ENCODE data around the gene HIVEP2. TPM values are rescaled to one million over a fixed set of nuclear protein-coding genes. Genes with fewer than 3 reads are reported as not detected.
A peak's percentile ranks its signal among the peaks of the same experiment; 100 is the strongest.

Gene HIVEP2
- polyA plus RNA-seq, 1 donor from 2014 or later, result 5.9 TPM

DNA sequence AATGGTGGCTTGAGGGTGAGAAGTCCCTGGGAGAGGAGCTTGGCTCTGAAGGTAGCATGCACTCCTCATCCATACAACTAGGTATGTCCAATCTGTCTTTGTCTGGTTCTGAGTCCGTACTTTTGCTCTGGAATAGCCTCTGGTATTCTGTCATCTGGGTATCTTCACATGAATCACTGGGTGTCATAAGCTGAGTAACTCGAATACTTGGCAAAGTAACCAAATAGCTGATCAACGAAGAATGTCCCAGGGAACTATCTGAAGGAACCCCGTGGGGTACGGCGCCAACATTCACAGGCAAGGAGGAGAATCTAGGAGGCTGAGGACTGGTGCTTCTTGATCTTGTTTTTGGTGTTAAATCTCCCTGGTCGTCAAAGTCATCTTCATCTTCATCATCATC lies 184.8 kb downstream of the HIVEP2 start:
- H3K27me3 Mint-ChIP-seq, result no peaks in the 10 kb centered on the region
- H3K4me3 Mint-ChIP-seq, result no peak overlapping the region
- no peaks in the 10 kb centered on the region for H3K9me3 Mint-ChIP-seq
- H3K4me1 Mint-ChIP-seq, result peaks cover 19% of the 10 kb centered on the region in 3 donors
- peak overlapping the region in 2 of 3 donors; percentile 4 to 32 for H3K27ac Mint-ChIP-seq
- H3K36me3 Mint-ChIP-seq, result peaks cover 16% of the 10 kb centered on the region

DNA sequence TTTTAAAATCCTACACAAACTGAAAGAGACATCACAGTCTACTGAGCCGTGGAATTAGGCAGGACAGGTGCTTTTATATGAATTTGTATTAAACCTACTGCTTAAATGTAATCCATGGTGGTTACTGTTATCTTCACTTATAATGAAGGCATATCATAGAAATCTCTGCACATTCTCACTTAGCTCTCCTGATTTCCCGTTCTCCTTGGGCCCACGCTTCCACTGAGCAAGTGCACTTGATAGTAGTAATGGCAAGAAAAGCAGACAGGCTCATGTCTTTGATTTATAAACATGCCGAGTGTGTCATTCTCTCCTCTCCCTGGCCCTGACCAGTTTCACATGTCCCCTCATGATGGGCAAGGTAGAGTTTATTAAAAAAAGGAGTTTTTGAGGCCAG lies 186.3 kb downstream of the HIVEP2 start:
- Mint-ChIP-seq H3K4me1 (peaks cover 19% of the 10 kb centered on the region in 3 donors), H3K4me3 (no peak overlapping the region), H3K27ac (peak overlapping the region in 2 of 3 donors; percentile 21 to 64), H3K36me3 (peaks cover 16% of the 10 kb centered on the region), H3K27me3 (no peaks in the 10 kb centered on the region), H3K9me3 (no peaks in the 10 kb centered on the region)

DNA sequence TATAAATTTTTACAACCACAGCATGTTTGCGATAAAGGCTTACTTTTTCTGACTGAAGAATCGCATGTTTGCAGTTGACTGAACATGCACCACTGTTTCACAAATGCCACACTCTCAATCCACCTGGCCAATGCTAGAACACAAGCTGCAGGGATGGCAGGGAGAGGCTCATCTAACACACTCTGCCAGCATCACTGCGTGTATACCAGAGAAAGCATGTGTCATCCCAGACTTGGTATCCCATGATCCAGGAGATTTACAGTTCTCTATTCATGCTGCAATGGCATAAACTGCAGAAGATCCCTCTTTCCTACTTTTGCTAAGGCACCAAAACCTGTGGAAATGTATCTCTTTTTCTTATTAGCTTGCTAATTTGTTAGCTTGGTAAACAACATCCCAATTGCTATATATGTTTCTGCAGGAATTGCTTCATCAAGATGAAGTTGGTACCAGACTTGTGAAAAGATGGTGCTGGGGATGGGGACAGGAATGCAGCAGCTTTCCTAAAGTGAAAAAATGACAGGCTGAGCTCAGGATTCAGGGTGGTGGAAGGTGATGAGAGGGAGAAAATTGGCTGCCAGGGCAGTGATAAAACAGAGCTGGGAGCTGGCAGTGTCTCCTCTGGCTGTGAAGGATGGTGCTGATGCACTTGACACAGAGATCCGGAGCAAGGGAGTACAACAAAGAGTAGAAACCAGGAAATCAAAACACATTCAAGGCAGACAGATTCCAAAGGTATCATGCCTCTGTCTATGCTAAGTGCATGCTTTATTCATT lies 186.9 kb downstream of the HIVEP2 start:
- Mint-ChIP-seq H3K27ac (peak overlapping the region in 1 of 3 donors; percentile 42), H3K36me3 (peaks cover 21% of the 10 kb centered on the region), H3K4me3 (no peak overlapping the region), H3K4me1 (peaks cover 15 to 18% (median 16%) of the 10 kb centered on the region in 3 donors), H3K9me3 (no peaks in the 10 kb centered on the region), H3K27me3 (no peaks in the 10 kb centered on the region)

DNA sequence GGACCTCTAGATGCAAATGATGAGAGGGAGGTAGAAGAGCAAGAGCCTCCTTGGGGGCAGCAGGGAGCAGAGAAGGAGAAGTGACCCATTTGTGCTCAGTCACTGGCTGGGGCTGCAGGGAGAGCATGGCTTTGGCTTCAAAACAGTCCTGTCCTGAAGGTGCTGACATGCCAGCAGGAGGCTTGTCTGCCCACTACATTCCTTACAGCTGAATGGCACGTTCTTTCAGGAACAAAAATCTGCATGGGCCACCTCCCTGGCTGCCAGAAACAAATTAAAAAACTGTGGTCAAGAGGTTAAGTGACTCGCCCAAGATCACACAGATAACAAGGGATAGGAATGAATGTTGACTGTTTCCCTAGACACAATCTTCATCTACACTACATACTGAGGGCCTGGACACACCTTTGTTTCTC lies 188.8 kb downstream of the HIVEP2 start:
- Mint-ChIP-seq H3K4me3 (no peak overlapping the region), H3K27me3 (no peaks in the 10 kb centered on the region), H3K36me3 (peaks cover 21% of the 10 kb centered on the region), H3K27ac (no peak overlapping the region), H3K9me3 (no peaks in the 10 kb centered on the region), H3K4me1 (peaks cover under 1 to 5% (median 4%) of the 10 kb centered on the region in 3 donors)

DNA sequence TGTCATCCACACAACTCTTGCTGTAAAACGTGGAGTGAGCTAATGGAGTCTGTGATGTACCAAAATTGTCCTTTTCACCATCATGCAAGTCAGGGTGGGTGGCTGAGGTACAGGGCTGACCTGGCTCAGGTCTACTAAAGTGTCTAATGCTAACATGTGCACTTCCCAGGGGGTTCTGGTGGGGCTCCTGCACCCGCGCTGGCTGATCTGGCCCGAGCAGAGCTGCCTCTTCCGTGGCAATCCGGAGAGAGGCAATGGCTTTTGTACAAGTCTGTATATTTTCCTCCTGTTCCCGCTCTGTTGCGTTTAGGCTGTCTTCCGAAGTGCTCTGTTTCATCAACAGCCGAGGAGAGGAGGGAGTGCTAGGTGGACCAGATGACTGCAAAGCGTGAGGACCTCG lies 191.8 kb downstream of the HIVEP2 start:
- H3K27me3 Mint-ChIP-seq, result no peaks in the 10 kb centered on the region
- H3K9me3 Mint-ChIP-seq, result no peaks in the 10 kb centered on the region
- H3K27ac Mint-ChIP-seq, result no peak overlapping the region
- H3K4me1 Mint-ChIP-seq, result peaks cover 4 to 12% (median 12%) of the 10 kb centered on the region in 3 donors
- peaks cover 13% of the 10 kb centered on the region for H3K36me3 Mint-ChIP-seq
- peak overlapping the region in 1 of 4 donors; percentile 70 for H3K4me3 Mint-ChIP-seq

DNA sequence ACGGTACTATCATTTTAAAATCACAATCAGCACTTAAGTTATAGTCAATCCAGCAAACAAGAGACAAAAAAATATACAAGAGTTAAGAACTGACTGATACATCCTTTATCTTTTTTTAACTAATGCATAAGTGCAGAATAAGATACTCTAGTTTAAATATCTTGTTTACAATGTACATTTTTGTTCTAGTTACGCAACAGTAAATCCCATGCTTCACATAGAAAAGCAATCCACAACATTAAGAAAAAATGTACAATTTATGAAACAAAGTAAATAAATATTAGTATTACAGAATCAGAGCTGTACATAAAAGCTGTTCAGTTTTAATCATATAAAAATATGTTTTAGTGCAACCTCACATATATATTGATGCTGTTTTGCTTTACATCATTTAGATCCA lies 192.6 kb downstream of the HIVEP2 start:
- Mint-ChIP-seq H3K4me1 (peaks cover 4 to 12% (median 12%) of the 10 kb centered on the region in 3 donors), H3K9me3 (no peaks in the 10 kb centered on the region), H3K36me3 (peaks cover 13% of the 10 kb centered on the region), H3K4me3 (no peak overlapping the region), H3K27me3 (no peaks in the 10 kb centered on the region), H3K27ac (no peak overlapping the region)

DNA sequence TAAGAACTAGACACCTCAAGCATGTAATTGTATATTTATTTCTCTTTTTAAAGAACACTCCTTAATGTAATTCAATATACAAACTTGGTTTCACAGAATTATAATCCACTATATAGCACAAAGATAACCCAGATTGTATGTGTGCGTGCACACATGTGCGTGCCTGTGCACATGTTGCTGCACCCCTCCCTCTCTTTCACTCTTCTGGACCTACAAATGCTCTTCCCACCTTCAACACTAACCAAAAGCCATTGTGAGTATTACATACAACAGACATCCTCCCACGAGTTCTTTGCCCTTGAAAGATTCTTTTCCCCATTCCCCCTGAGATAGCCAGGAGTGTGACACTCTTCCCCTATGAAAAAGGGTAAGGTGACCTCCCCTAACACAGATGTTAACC lies 193.5 kb downstream of the HIVEP2 start:
- Mint-ChIP-seq H3K27me3 (no peaks in the 10 kb centered on the region), H3K9me3 (no peaks in the 10 kb centered on the region), H3K4me1 (peaks cover 4 to 17% (median 8%) of the 10 kb centered on the region in 3 donors), H3K4me3 (no peak overlapping the region), H3K27ac (no peak overlapping the region), H3K36me3 (peaks cover 10% of the 10 kb centered on the region)

DNA sequence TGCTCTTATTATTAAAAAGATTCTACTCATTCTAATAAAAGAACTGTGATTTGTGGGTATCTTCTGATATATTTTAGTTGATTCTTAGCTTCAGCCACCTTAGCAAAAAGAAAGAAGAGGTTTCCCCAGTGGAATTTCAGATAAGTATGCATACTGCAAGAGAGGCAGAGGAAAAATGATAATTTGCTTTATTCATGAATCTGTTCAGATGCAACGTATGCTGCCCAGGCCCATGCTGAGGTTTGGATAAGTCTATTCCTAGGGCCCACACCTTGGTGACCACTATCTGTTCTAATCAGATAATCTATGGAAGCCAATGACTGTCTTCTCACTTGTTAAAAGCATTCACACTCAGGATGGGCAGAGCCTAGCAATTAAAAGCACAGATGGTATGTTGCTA lies 194.0 kb downstream of the HIVEP2 start:
- no peak overlapping the region for H3K4me3 Mint-ChIP-seq
- no peaks in the 10 kb centered on the region for H3K27me3 Mint-ChIP-seq
- peaks cover 4 to 19% (median 8%) of the 10 kb centered on the region in 3 donors for H3K4me1 Mint-ChIP-seq
- H3K27ac Mint-ChIP-seq, result no peak overlapping the region
- peaks cover 10% of the 10 kb centered on the region for H3K36me3 Mint-ChIP-seq
- no peaks in the 10 kb centered on the region for H3K9me3 Mint-ChIP-seq

DNA sequence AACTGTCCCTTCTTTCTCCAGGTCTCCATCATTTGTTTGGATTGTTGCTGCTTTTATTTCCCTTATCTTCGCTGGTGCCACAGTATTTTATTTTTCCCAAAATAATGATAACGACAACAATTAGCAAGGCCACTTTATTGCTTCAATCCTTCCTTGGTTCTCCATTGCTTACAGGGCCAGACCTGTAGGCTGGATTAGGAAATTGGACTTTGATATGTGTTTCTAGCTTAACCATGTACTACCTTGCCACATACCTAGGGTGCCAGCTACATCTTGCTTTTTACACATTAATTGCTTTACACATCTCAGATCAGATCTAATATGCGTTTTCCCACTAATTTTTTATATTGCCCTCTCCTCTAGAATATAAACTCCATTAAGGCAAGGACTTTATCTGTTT lies 195.4 kb downstream of the HIVEP2 start:
- Mint-ChIP-seq H3K27ac (peak overlapping the region in 1 of 3 donors; percentile 43), H3K36me3 (peaks cover 7% of the 10 kb centered on the region), H3K4me1 (peaks cover 2 to 19% (median 8%) of the 10 kb centered on the region in 3 donors), H3K27me3 (no peaks in the 10 kb centered on the region), H3K4me3 (no peak overlapping the region), H3K9me3 (no peaks in the 10 kb centered on the region)

DNA sequence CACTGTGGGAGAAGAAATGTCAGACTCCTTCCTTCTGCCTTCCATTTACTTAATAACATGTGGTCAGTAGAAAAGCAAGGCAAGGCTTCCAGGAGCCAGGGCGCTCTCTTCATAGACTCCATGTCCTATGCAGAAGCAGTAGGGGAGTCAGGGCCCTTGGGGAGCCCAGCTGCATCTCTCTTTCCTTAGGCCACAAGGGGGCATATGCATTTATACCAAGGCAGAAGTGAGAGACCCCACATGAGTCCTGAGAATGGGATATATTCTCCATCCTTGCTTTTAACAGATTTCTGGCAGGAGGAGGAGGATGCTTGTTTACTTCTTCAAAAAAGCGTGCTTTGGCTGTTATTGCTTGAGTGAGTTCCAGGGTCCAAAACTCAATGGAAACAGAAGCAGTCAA lies 198.5 kb downstream of the HIVEP2 start:
- Mint-ChIP-seq H3K27me3 (no peaks in the 10 kb centered on the region), H3K9me3 (no peaks in the 10 kb centered on the region), H3K4me1 (peaks cover 2 to 19% (median 8%) of the 10 kb centered on the region in 3 donors), H3K36me3 (no peaks in the 10 kb centered on the region), H3K27ac (no peak overlapping the region), H3K4me3 (no peak overlapping the region)

DNA sequence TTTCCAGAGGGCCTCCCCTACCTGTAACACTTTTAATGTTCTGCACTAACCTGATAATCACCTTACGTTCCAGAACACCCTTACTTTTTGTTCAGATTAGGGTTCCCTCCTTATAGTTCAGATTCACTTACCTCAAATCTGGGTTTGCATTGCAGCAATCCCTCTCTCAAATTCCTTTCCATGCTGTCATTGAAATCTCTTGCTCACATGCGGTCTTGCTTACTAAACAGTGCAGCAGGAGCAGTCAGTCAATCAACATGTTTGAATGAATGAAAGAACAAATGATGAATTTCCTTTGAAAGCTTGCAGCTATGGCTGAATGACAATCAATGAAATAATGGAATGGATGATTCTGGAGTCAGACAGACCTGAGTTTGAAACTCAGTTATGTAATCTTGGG lies 200.1 kb downstream of the HIVEP2 start:
- H3K27ac Mint-ChIP-seq, result no peak overlapping the region
- no peaks in the 10 kb centered on the region for H3K36me3 Mint-ChIP-seq
- H3K27me3 Mint-ChIP-seq, result no peaks in the 10 kb centered on the region
- peaks cover 0 to 15% (median 8%) of the 10 kb centered on the region in 3 donors for H3K4me1 Mint-ChIP-seq
- H3K9me3 Mint-ChIP-seq, result peaks cover 0 to 4% (median 0%) of the 10 kb centered on the region in 3 donors
- no peak overlapping the region for H3K4me3 Mint-ChIP-seq

DNA sequence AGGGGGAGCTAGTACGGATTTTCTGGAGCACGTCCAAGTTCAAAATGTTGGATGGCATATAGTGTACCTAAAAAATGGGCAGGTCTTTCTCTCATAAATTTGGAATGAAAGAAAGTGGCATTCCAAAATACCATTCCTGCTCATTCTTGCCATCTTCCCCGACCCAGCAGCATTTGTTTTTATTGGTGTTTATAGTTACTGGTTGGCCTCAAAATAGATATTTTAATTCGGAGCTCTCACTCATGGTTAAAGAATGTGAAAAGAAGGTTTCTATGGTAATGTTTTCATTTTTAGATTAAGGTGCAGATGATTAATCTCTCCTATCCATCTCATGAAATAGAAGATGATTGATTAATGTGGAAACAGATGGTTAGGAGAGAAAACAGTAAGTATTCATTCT lies 204.5 kb downstream of the HIVEP2 start:
- H3K27me3 Mint-ChIP-seq, result no peaks in the 10 kb centered on the region
- H3K4me3 Mint-ChIP-seq, result no peak overlapping the region
- no peaks in the 10 kb centered on the region for H3K36me3 Mint-ChIP-seq
- H3K4me1 Mint-ChIP-seq, result no peaks in the 10 kb centered on the region
- peaks cover 0 to 6% (median 0%) of the 10 kb centered on the region in 3 donors for H3K9me3 Mint-ChIP-seq
- H3K27ac Mint-ChIP-seq, result no peak overlapping the region

DNA sequence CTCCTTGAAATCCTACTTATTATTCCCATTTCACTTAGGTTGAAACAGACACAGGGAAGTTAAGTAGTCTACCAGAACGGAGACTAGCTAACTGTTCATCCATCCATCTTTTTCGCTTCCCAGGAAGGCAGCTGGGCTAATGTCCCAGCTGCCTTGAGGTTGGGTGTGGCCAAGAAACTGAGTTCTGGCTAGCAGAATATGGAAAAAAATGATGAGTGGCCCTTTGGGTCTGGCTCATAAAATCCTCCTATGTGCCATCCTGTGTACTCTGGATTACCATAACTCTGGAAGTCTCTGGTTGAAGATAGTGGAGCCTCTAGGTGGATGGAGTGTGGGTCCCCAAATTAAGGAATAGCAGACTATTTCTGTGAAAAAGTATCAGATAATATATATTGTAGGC lies 206.2 kb downstream of the HIVEP2 start:
- Mint-ChIP-seq H3K9me3 (peaks cover 0 to 6% (median 0%) of the 10 kb centered on the region in 3 donors), H3K36me3 (no peaks in the 10 kb centered on the region), H3K27me3 (no peaks in the 10 kb centered on the region), H3K27ac (no peak overlapping the region), H3K4me1 (no peaks in the 10 kb centered on the region), H3K4me3 (no peak overlapping the region)

DNA sequence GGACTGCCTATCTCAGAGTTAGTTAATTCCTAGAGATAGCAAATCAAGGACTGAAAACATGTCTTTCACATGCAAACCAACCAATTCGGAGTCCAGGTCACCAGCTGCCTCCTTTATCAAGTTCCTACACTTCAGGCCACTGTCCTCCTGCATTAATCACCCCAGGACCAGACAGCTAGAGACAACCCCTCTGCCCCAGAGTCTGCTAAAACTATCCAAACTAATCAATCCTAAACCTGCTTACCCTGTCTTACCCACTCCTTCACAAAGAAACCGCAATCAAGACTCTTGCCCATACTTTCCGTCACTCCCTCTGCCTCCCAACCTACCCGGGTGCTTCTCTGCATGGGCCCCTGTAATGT lies 207.0 kb downstream of the HIVEP2 start:
- H3K36me3 Mint-ChIP-seq, result peaks cover 2% of the 10 kb centered on the region
- H3K27me3 Mint-ChIP-seq, result no peaks in the 10 kb centered on the region
- H3K9me3 Mint-ChIP-seq, result peaks cover 0 to 6% (median 2%) of the 10 kb centered on the region in 3 donors
- H3K4me3 Mint-ChIP-seq, result no peak overlapping the region
- H3K4me1 Mint-ChIP-seq, result peaks cover 0 to 2% (median 0%) of the 10 kb centered on the region in 3 donors
- no peak overlapping the region for H3K27ac Mint-ChIP-seq

DNA sequence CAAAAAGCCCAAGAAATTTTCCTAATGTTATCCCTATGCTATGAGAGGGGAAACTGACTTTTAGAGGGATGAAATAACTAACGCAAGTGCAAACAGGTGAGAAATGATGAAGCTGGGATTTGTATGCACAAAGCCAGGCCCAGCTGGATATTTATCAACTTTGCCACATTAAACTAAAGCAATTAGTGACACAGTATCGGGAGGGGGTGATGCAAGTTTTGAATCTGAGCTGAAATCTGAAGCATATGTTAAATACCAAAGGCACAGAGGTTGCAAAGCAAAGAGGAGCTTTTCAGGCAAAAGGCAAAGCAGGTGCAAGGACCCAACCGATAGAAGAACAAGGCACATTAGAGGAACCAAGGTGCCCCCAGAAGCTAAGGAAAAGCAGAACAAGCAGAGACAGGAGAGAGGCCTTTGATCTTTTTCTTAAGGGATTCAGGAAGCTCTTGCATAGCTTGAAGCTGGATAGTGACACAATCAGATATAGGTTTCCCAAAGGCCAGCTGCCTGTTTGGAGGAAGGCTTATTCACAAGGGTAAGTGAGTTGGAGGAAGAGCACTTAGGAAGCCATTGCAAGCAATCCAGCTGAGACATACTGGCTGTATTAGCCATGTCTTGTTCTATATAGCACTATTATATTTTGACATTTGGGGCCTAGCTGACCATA lies 207.5 kb downstream of the HIVEP2 start:
- peaks cover 0 to 6% (median 2%) of the 10 kb centered on the region in 3 donors for H3K9me3 Mint-ChIP-seq
- H3K4me1 Mint-ChIP-seq, result peaks cover 0 to 2% (median 0%) of the 10 kb centered on the region in 3 donors
- H3K4me3 Mint-ChIP-seq, result no peak overlapping the region
- peaks cover 2% of the 10 kb centered on the region for H3K36me3 Mint-ChIP-seq
- no peaks in the 10 kb centered on the region for H3K27me3 Mint-ChIP-seq
- peak overlapping the region in 1 of 3 donors; percentile 31 for H3K27ac Mint-ChIP-seq

Measured in IgD-negative memory B cell (primary cell).